Trophoblast cell (in vitro differentiated cells and primary cell): ENCODE results near the gene BNC2.

Experiments used
- DNase-seq, 2 donors: peaks; one replicate each; pipeline ENCODE4 v3.0.0-alpha.2; 2016
- H2AFZ ChIP-seq: 2 replicates; pipeline ENCODE4 v1.6.1; 2013; ENCODE audit warnings: low read length, moderate library complexity, mild to moderate bottlenecking; ENCODE audit not compliant: insufficient read depth, poor library complexity
- H2AK5ac ChIP-seq: 2 replicates; pipeline ENCODE4 v1.6.1; 2013; ENCODE audit warnings: mild to moderate bottlenecking, low read length
- H2BK120ac ChIP-seq: 2 replicates; pipeline ENCODE4 v1.6.1; 2013; ENCODE audit warnings: low read length, mild to moderate bottlenecking, moderate library complexity; ENCODE audit not compliant: insufficient read depth, poor library complexity
- H2BK12ac ChIP-seq: 2 replicates; pipeline ENCODE4 v1.6.1; 2013; ENCODE audit warnings: mild to moderate bottlenecking, low read length, moderate library complexity
- H2BK5ac ChIP-seq: 2 replicates; pipeline ENCODE4 v1.6.1; 2013; ENCODE audit warnings: low read length, low read depth, moderate library complexity, mild to moderate bottlenecking; ENCODE audit not compliant: poor library complexity
- H3K14ac ChIP-seq: 2 replicates; pipeline ENCODE4 v1.6.1; 2013; ENCODE audit warnings: mild to moderate bottlenecking, low read length
- H3K18ac ChIP-seq: 2 replicates; pipeline ENCODE4 v1.6.1; 2013; ENCODE audit warnings: mild to moderate bottlenecking, low read length
- H3K23ac ChIP-seq: 2 replicates; pipeline ENCODE4 v1.6.1; 2013; ENCODE audit warnings: low read length
- H3K27ac ChIP-seq: 2 replicates; pipeline ENCODE4 v1.5.1; 2013; ENCODE audit warnings: low read depth, mild to moderate bottlenecking, inconsistent platforms, low read length, moderate library complexity
- H3K27me3 ChIP-seq: 2 replicates; pipeline ENCODE4 v1.6.1; 2013; ENCODE audit warnings: inconsistent platforms, mild to moderate bottlenecking, low read length, moderate library complexity; ENCODE audit not compliant: insufficient read depth
- H3K36me3 ChIP-seq, 2 experiments: 1 replicate in 1 of 2; 2 replicates in 1 of 2; pipeline ENCODE4 v1.6.1; 2013; ENCODE audit warnings: low read length in 2 of 2, mild to moderate bottlenecking in 2 of 2, moderate library complexity in 1 of 2; ENCODE audit not compliant: insufficient read depth in 2 of 2, control insufficient read depth in 1 of 2
- H3K4ac ChIP-seq: 2 replicates; pipeline ENCODE4 v1.6.1; 2013; ENCODE audit warnings: low read depth, mild to moderate bottlenecking, low read length, moderate library complexity
- H3K4me1 ChIP-seq, 2 experiments: 1 replicate in 1 of 2; 2 replicates in 1 of 2; pipeline ENCODE4 v1.6.1; 2013; ENCODE audit warnings: low read length in 2 of 2, mild to moderate bottlenecking in 2 of 2, moderate library complexity in 1 of 2; ENCODE audit not compliant: insufficient read depth in 2 of 2, control insufficient read depth in 1 of 2
- H3K4me2 ChIP-seq: 2 replicates; pipeline ENCODE4 v1.6.1; 2013; ENCODE audit warnings: inconsistent platforms, mild to moderate bottlenecking, low read length, moderate library complexity
- H3K4me3 ChIP-seq: 2 replicates; pipeline ENCODE4 v1.5.1; 2013; ENCODE audit warnings: mild to moderate bottlenecking, low read depth, low read length, inconsistent platforms
- H3K79me1 ChIP-seq: one replicate; pipeline ENCODE4 v1.6.1; 2013; ENCODE audit warnings: low read length
- H3K79me2 ChIP-seq: 2 replicates; pipeline ENCODE4 v1.6.1; 2013; ENCODE audit warnings: low read length, mild to moderate bottlenecking; ENCODE audit not compliant: control insufficient read depth, insufficient read depth, poor library complexity
- H3K9ac ChIP-seq: 2 replicates; pipeline ENCODE4 v1.6.1; 2013; ENCODE audit warnings: mild to moderate bottlenecking, low read length
- H3K9me3 ChIP-seq: 2 replicates; pipeline ENCODE4 v1.6.1; 2013; ENCODE audit warnings: low read depth, mild to moderate bottlenecking, control low read depth, inconsistent platforms, low read length; ENCODE audit not compliant: insufficient read depth
- H4K12ac ChIP-seq: 2 replicates; pipeline ENCODE4 v1.6.1; 2013; ENCODE audit warnings: low read depth, mild to moderate bottlenecking, low read length, moderate library complexity
- H4K8ac ChIP-seq: 2 replicates; pipeline ENCODE4 v1.6.1; 2013; ENCODE audit warnings: low read depth, mild to moderate bottlenecking, low read length, moderate library complexity
- H4K91ac ChIP-seq: one replicate; pipeline ENCODE4 v1.6.1; 2013; ENCODE audit warnings: low read depth, mild to moderate bottlenecking, low read length, moderate library complexity
- WGBS: extraction: QIAGEN DNeasy Blood & Tissue Kit; methylation state at CpG from one replicate; pipeline ENCODE4 v1.1.7; 2013; ENCODE audit warnings: missing lambda C conversion rate; ENCODE audit not compliant: insufficient read length, insufficient coverage; ENCODE audit errors: extremely low coverage; 5-methylcytosine and 5-hydroxymethylcytosine counted together

BNC2 gene

DNA sequence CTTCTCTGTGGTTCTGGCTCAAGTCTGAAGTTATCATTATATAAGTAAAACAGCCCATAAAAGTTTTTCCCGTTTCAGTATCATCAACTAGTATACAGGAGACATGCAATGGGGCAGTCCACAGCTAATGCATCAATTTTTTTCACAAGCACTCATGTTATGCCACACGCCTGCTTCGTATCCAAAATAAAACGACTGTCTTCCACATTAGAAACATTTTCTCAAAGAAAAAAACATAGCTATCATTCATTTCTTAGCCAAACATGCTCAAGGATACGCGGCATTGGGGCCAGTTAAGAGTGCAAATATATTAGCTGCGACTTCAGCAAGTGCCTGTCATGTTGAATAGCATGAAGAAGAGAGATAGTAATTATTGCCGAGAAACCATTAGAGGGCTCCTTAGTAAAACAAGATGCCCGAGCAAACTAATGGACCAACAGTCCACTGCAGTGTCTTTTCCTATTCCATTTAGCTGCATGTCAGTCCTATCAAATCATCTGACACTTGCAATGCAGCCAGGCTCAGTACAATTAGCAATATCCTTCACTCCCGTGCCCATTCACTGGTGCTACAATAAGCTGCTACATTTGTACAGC, 68.5 kb downstream of the BNC2 start:
- H3K4me1 ChIP-seq, result no peaks in the 10 kb centered on the region

DNA sequence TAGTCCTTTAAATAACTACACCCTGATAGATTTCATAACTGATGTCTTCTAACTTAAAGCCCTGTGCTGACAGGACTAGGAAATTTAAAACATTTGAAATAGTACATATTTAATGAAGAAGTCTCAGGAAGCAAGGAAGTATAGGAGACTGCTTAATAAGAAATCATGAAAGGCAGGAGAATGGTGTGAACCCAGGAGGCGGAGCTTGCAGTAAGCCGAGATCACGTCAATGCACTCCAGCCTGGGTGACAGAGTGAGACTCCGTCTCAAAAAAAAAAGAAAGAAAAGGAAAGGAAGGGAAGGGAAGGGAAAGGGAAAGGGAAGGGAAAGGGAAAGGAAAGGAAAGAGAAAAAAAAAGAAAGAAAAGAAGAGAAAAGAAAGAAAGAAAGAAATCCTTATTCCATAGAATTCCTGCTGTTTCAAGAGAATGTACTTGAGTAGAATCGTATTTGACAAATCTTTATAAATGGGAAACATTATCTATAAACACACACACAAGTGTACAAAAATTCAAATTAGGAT, 74.1 kb downstream of the BNC2 start:
- Histone ChIP-seq H4K12ac (no peak overlapping the region), H3K79me2 (no peaks in the 10 kb centered on the region), H3K4me1 (peaks cover 0 to 5% of the 10 kb centered on the region in 2 experiments), H2AFZ (no peak overlapping the region), H3K9me3 (no peaks in the 10 kb centered on the region), H3K9ac (no peak overlapping the region), H3K36me3 (no peaks in the 10 kb centered on the region), H3K79me1 (no peaks in the 10 kb centered on the region), H4K91ac (no peak overlapping the region), H3K23ac (no peak overlapping the region), H3K27ac (no peak overlapping the region), H2BK120ac (no peak overlapping the region), H2AK5ac (no peak overlapping the region), H3K14ac (no peak overlapping the region), H3K18ac (no peak overlapping the region), H3K4ac (no peak overlapping the region), H3K4me2 (no peak overlapping the region), H3K27me3 (no peaks in the 10 kb centered on the region), H2BK12ac (no peak overlapping the region), H4K8ac (no peak overlapping the region), H2BK5ac (no peak overlapping the region), H3K4me3 (no peak overlapping the region)
- no peak for DNase-seq
- WGBS, result no CpG with 5 or more reads among the region's 5 CpGs

More for the DNA sequence above, 68.5 kb downstream of the BNC2 start:
- H4K91ac ChIP-seq, result no peak overlapping the region
- H3K27me3 ChIP-seq, result no peaks in the 10 kb centered on the region
- WGBS, result no CpG with 5 or more reads among the region's 10 CpGs
- H3K18ac ChIP-seq, result no peak overlapping the region
- H3K4me3 ChIP-seq, result no peak overlapping the region
- H2AFZ ChIP-seq, result no peak overlapping the region
- no peaks in the 10 kb centered on the region for H3K79me1 ChIP-seq
- no peak overlapping the region for H2AK5ac ChIP-seq
- H2BK5ac ChIP-seq, result no peak overlapping the region
- H3K9me3 ChIP-seq, result no peaks in the 10 kb centered on the region
- H3K4ac ChIP-seq, result no peak overlapping the region
- no peaks in the 10 kb centered on the region for H3K36me3 ChIP-seq
- H3K23ac ChIP-seq, result no peak overlapping the region
- no peak overlapping the region for H3K9ac ChIP-seq
- DNase-seq, result no peak
- H3K14ac ChIP-seq, result no peak overlapping the region
- no peak overlapping the region for H4K8ac ChIP-seq
- H2BK120ac ChIP-seq, result no peak overlapping the region
- no peak overlapping the region for H4K12ac ChIP-seq
- no peak overlapping the region for H3K27ac ChIP-seq
- H3K4me2 ChIP-seq, result no peak overlapping the region
- no peaks in the 10 kb centered on the region for H3K79me2 ChIP-seq
- no peak overlapping the region for H2BK12ac ChIP-seq

DNA sequence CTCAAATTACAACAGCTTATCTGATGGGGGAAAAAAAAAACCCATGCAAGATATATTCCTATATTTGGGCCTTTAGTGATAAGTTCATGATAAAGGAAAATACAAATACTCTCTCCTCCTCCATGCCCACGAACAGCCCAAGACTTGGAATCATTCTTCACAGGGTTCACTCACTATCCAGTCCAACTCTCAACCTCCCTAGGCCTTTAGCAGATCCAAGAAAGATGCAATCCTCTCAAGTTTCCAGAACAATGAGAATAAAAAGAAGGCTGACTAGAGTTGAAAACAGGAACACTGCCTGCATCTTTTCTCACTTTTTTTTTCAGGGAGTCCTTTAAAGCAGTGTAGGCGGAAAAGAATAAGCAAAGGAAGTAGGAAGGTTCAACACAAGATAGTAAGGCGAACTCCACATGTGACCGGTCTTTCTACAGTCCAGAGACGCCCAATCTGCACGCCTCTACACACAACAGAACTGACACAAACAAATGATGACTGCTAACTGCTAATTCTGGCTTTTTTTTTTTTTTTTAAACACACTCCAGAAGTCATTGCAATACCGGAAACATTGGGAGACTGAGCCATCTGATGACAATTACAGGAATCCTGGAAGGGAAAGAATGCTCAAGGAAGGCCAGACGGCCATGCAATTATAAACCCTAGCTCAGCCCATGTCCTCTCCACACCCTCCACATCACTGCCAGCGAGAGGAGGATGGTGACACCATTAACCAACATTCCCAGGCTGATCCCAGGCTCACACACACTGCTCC, 75.4 kb downstream of the BNC2 start:
- Histone ChIP-seq H3K4me1 (peaks cover 0 to 5% of the 10 kb centered on the region in 2 experiments), H3K4ac (no peak overlapping the region), H3K27me3 (no peaks in the 10 kb centered on the region), H3K79me2 (no peaks in the 10 kb centered on the region), H4K8ac (no peak overlapping the region), H3K18ac (no peak overlapping the region), H3K4me3 (no peak overlapping the region), H3K14ac (no peak overlapping the region), H4K12ac (no peak overlapping the region), H2BK5ac (no peak overlapping the region), H3K4me2 (no peak overlapping the region), H2AFZ (no peak overlapping the region), H3K9me3 (no peaks in the 10 kb centered on the region), H2BK12ac (no peak overlapping the region), H2BK120ac (no peak overlapping the region), H3K79me1 (no peaks in the 10 kb centered on the region), H3K23ac (no peak overlapping the region), H2AK5ac (no peak overlapping the region), H4K91ac (no peak overlapping the region), H3K36me3 (no peaks in the 10 kb centered on the region), H3K27ac (peak overlapping the region; percentile 15), H3K9ac (no peak overlapping the region)
- no CpG with 5 or more reads among the region's 9 CpGs for WGBS
- DNase-seq, result peak in 1 of 2 donors; percentile 52

DNA sequence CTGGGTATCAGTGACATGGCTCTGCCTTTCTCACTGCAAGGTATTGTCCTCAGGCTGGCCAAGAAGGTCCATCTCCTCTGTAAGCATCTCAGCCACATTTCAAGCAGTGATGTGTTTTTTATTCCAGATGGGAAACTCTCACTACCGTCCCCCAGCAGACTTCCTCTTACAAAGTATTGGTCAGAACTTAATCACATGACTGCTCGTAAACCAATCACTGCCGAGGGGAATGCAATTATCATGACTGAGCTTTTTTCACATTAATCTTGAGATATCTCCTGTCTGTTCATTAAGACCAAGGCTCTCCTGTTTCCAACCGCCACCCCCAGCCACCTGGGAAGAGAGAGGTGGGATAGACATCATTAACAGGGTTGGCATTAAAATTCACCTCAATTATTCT, 76.4 kb downstream of the BNC2 start:
- Histone ChIP-seq H3K4me3 (no peak overlapping the region), H3K36me3 (no peaks in the 10 kb centered on the region), H4K12ac (no peak overlapping the region), H3K14ac (no peak overlapping the region), H2BK5ac (no peak overlapping the region), H4K8ac (no peak overlapping the region), H3K79me1 (no peaks in the 10 kb centered on the region), H3K4me1 (peaks cover 0 to 5% of the 10 kb centered on the region in 2 experiments), H2AFZ (no peak overlapping the region), H4K91ac (no peak overlapping the region), H3K27me3 (no peaks in the 10 kb centered on the region), H3K23ac (peak overlapping the region; percentile 21), H3K27ac (no peak overlapping the region), H3K9ac (no peak overlapping the region), H2AK5ac (no peak overlapping the region), H3K4me2 (no peak overlapping the region), H3K79me2 (no peaks in the 10 kb centered on the region), H3K9me3 (no peaks in the 10 kb centered on the region), H3K18ac (no peak overlapping the region), H2BK12ac (no peak overlapping the region), H3K4ac (no peak overlapping the region), H2BK120ac (no peak overlapping the region)
- no peak for DNase-seq
- WGBS, result no CpG with 5 or more reads among the region's 4 CpGs
